K562 (cell line): ENCODE results near the gene TMC6. TPM values are rescaled to one million over a fixed set of nuclear protein-coding genes. Genes with fewer than 3 reads are reported as not detected.

ENCODE experiments used
- ATAC-seq: fragments of 200-7000 bp; cut with Tn5 transposase; 3 replicates; pipeline ENCODE4 v1.9.1; 2020; ENCODE audit warnings: moderate library complexity
- BruUV-seq: library from RNA; stranded (reverse); fragments of 400-500 nt; replicated peaks from 2 replicates; lab custom pipeline; 2021; lab: Mats Ljungman, UMichigan
- CTCF ChIA-PET: fragments of 300-600 bp; formaldehyde crosslinking; extraction: SDS; loops from one replicate; lab custom pipeline; 2021; ENCODE audit warnings: low intra/inter-chr PET ratio; lab: Yijun Ruan, JAX
- POLR2A ChIA-PET: fragments of 300-600, 350-650 bp; sonication (Branson Sonifier 250); formaldehyde crosslinking; extraction: SDS; loops from one replicate; lab custom pipeline; 2021; ENCODE audit warnings: antibody characterized with exemption, inconsistent platforms; lab: Yijun Ruan, JAX
- DNase-seq, 4 experiments: peaks; one replicate each; pipeline versions ENCODE4 v3.0.0 to v3.0.0-alpha.2; 2011 to 2018; ENCODE audit warnings: low spot score in 3 of 4, mixed read lengths in 3 of 4; ENCODE audit errors: extremely low read depth in 1 of 4
- FAIRE-seq: peaks from 2 replicates; lab custom pipeline; 2011; peaks lifted over from hg19 to GRCh38; lab: Jason Lieb, UNC
- H2AFZ ChIP-seq: 2 replicates; pipeline ENCODE4 v1.6.0; 2011; ENCODE audit warnings: low read depth, low read length, control low read depth, inconsistent platforms
- H3K27ac ChIP-seq: fragments of 200-600 bp; 3 replicates; pipeline ENCODE4 v1.8.0; 2011; ENCODE audit warnings: low read depth, mild to moderate bottlenecking, control low read depth, inconsistent platforms, low read length, moderate library complexity, mixed read lengths; ENCODE audit errors: extremely low read depth
- H3K27me3 ChIP-seq, 2 experiments: fragments of 300-600 bp in 1 of 2; 2 replicates in 1 of 2; 3 replicates in 1 of 2; pipeline versions ENCODE4 v1.6.0 to v1.8.0; 2011; ENCODE audit warnings: inconsistent platforms in 2 of 2, low read length in 2 of 2, mild to moderate bottlenecking in 1 of 2, mixed read lengths in 1 of 2, moderate library complexity in 1 of 2; ENCODE audit not compliant: control insufficient read depth in 2 of 2, insufficient read depth in 2 of 2
- H3K36me3 ChIP-seq: fragments of 300-600 bp; 3 replicates; pipeline ENCODE4 v1.8.0; 2011; ENCODE audit warnings: mild to moderate bottlenecking, low read length, inconsistent platforms; ENCODE audit not compliant: control insufficient read depth, insufficient read depth
- H3K4me1 ChIP-seq, 2 experiments: fragments of 200-600 bp in 1 of 2; replicated peaks in 1 of 2; 2 replicates in 1 of 2; 3 replicates in 1 of 2; pipeline versions ENCODE4 v1.5.1 to v1.8.0; 2011; ENCODE audit warnings: inconsistent platforms in 2 of 2, low read length in 2 of 2, mild to moderate bottlenecking in 1 of 2, mixed read lengths in 1 of 2, moderate library complexity in 1 of 2; ENCODE audit not compliant: control insufficient read depth in 2 of 2, insufficient read depth in 2 of 2
- H3K4me2 ChIP-seq: 2 replicates; pipeline ENCODE4 v1.6.1; 2011; ENCODE audit warnings: low read length, control low read depth, inconsistent platforms, mixed read lengths; ENCODE audit not compliant: insufficient read depth
- H3K4me3 ChIP-seq: fragments of 200-600 bp; sonication (generic), shearing (Covaris generic); 2 replicates; pipeline ENCODE4 v1.5.1; 2016; ENCODE audit warnings: control low read depth, inconsistent platforms
- H3K79me2 ChIP-seq: fragments of 200-600 bp; 3 replicates; pipeline ENCODE4 v1.8.0; 2011; ENCODE audit warnings: low read length, inconsistent platforms; ENCODE audit not compliant: control insufficient read depth, insufficient read depth
- H3K9ac ChIP-seq, 2 experiments: 2 replicates each; pipeline versions ENCODE4 v1.6.0 to v1.6.1; 2011; ENCODE audit warnings: low read depth in 2 of 2, low read length in 2 of 2, control low read depth in 1 of 2, inconsistent platforms in 1 of 2, mild to moderate bottlenecking in 1 of 2, mixed read lengths in 1 of 2; ENCODE audit not compliant: insufficient read depth in 1 of 2
- H3K9me1 ChIP-seq: one replicate; pipeline ENCODE4 v1.6.0; 2011; ENCODE audit warnings: inconsistent platforms, mild to moderate bottlenecking, low read length, moderate library complexity; ENCODE audit not compliant: control insufficient read depth, insufficient read depth
- H3K9me3 ChIP-seq: replicated peaks from 2 replicates; pipeline ENCODE4 v1.5.1; 2011; ENCODE audit warnings: low read depth, low read length, inconsistent platforms; ENCODE audit not compliant: control insufficient read depth, insufficient read depth
- H4K20me1 ChIP-seq: replicated peaks from 2 replicates; pipeline ENCODE4 v1.6.1; 2011; ENCODE audit warnings: low read length, inconsistent platforms, mixed read lengths; ENCODE audit not compliant: control insufficient read depth, insufficient read depth
- BRD4 ChIP-seq: fragments of 200-600 bp; sonication (generic); IDR thresholded peaks from 2 replicates; pipeline ENCODE4 v1.6.1; 2017; ENCODE audit warnings: inconsistent platforms
- KLF1 ChIP-seq: fragments of 450-650 bp; IDR thresholded peaks from 2 replicates; pipeline ENCODE4 v1.6.1; 2016; ENCODE audit warnings: missing genetic modification characterization, missing compliant biosample characterization
- MAX ChIP-seq: sonication (generic); formaldehyde crosslinking; IDR thresholded peaks from 2 replicates; pipeline ENCODE4 v1.9.0; 2022; ENCODE audit warnings: mild to moderate bottlenecking, missing genetic modification reagents
- NFRKB ChIP-seq: fragments of 450-650 bp; IDR thresholded peaks from 2 replicates; pipeline ENCODE4 v1.6.1; 2016; ENCODE audit warnings: low read depth
- PCBP1 ChIP-seq: fragments of 200-400 bp; formaldehyde crosslinking; IDR thresholded peaks from 2 replicates; pipeline ENCODE4 v1.6.1; 2018; ENCODE audit warnings: mild to moderate bottlenecking, low read depth, low read length; ENCODE audit not compliant: poor library complexity, severe bottlenecking
- POLR2AphosphoS5 ChIP-seq: IDR thresholded peaks from 2 replicates; pipeline ENCODE4 v1.6.1; 2011; ENCODE audit warnings: mild to moderate bottlenecking, low read depth, low read length, moderate library complexity; ENCODE audit not compliant: control insufficient read depth, insufficient read depth
- ZNF174 ChIP-seq: fragments of 250-450 bp; sonication (Bioruptor Pico); IDR thresholded peaks from 2 replicates; pipeline ENCODE4 v1.4.0; 2020; ENCODE audit warnings: mild to moderate bottlenecking
- ZNF217 ChIP-seq: sonication (generic); formaldehyde crosslinking; IDR thresholded peaks from 2 replicates; pipeline ENCODE4 v1.8.0; 2022; ENCODE audit warnings: mild to moderate bottlenecking, missing genetic modification reagents
- ZNF583 ChIP-seq: fragments of 250-450 bp; sonication (Bioruptor Pico); IDR thresholded peaks from 2 replicates; pipeline ENCODE4 v1.4.0; 2020
- ZNF699 ChIP-seq: fragments of 250-450 bp; sonication (Bioruptor Pico); IDR thresholded peaks from 2 replicates; pipeline ENCODE4 v1.8.0; 2021; ENCODE audit warnings: mild to moderate bottlenecking, moderate library complexity; ENCODE audit not compliant: insufficient replicate concordance
- WGBS: fragments of 100-300 bp; shearing (Covaris generic); methylation state at CpG from one replicate; pipeline ENCODE4 v1.1.6; 2016; ENCODE audit warnings: low coverage, mixed read lengths; ENCODE audit not compliant: insufficient coverage; ENCODE audit errors: missing lambda C conversion rate; 5-methylcytosine and 5-hydroxymethylcytosine counted together
- in situ Hi-C: fragments of 300-500 bp; cut with MboI; formaldehyde crosslinking; loops from 4 replicates; pipeline ENCODE4 v1.15.0; 2018; ENCODE audit warnings: inconsistent platforms, mixed read lengths
- intact Hi-C: fragments of 100-400 bp; cut with micrococcal nuclease; formaldehyde crosslinking; loops from 2 replicates; pipeline ENCODE4 v1.14.2; 2022
- polyA plus RNA-seq, 8 experiments: library from polyadenylated mRNA; depleted of rRNA in 4 of 8; stranded (reverse) in 5 of 8; unstranded in 3 of 8; fragments of >200 nt; fragmentation: Nextera tagmentation in 2 of 8; fragmentation: Illumina TruSeq in 1 of 8; extraction: Ambion mirVana in 2 of 8; extraction: Trizol in 1 of 8; gene quantifications; 2 replicates each; pipeline versions ENCODE4 v1.2.1 to v1.2.3, GENCODE V29; 2011 to 2014; ENCODE audit warnings: inconsistent platforms in 1 of 8, missing spikeins in 1 of 8
- total RNA-seq, 7 experiments: library from RNA; depleted of rRNA in 6 of 7; stranded (reverse); fragments of >200 nt in 6 of 7; fragmentation: Illumina TruSeq in 2 of 7; extraction: Trizol in 2 of 7; gene quantifications; 2 replicates each; pipeline versions ENCODE4 v1.2.1 to v1.2.3, GENCODE V29; 2011 to 2021; ENCODE audit warnings: low replicate concordance in 1 of 7
- TF ChIP-seq, protein P1 (sequence below), 3 experiments: fragments of 200-800 bp in 1 of 3; sonication (Bioruptor generic) in 1 of 3; sonication (generic) in 1 of 3; formaldehyde crosslinking in 1 of 3; IDR thresholded peaks; 2 replicates each; pipeline versions ENCODE4 v1.6.1 to v1.8.0; 2016 to 2022; ENCODE audit warnings: mild to moderate bottlenecking in 2 of 3, missing compliant biosample characterization in 2 of 3, missing genetic modification characterization in 2 of 3, missing genetic modification reagents in 1 of 3
- TF ChIP-seq, protein P2 (sequence below): sonication (generic); formaldehyde crosslinking; IDR thresholded peaks from 2 replicates; pipeline ENCODE4 v1.8.0; 2023; ENCODE audit warnings: mild to moderate bottlenecking, missing genetic modification reagents

TMC6 gene
- total and polyA plus RNA-seq, 9 of the 15 experiments (the other 6 are each of a cell fraction or from before 2014, with no cell fraction given) = 4.1 to 351 (median 66.9) TPM

GRCh38 chr17:78132767-78133178, 4.2 kb upstream of the TMC6 start:
- intact Hi-C loops (no loop called here), in situ Hi-C loops (no loop called here)
- no TSS peak for BruUV-seq
- peak overlapping the region in 1 of 2 experiments; percentile 75; a peak in 2 of 4 replicates for H3K9ac ChIP-seq
- 0 out of 2 replicates have a peak, but pooled peaks have one; percentile 28 for TF ChIP-seq MAX (CRISPR knock-in tag)
- TF ChIP-seq KLF1 (tag) = no peak
- H3K4me1 ChIP-seq = peaks cover 57 to 92% of the 10 kb centered on the region in 2 experiments
- no peaks in the 10 kb centered on the region for H3K9me3 ChIP-seq
- DNase-seq = no peak
- POLR2A ChIA-PET = no interaction called here
- CTCF ChIA-PET = no interaction called here
- peak overlapping the region; percentile 9; the same call in 1 of the 2 replicates for H3K4me2 ChIP-seq
- no peak overlapping the region for H3K4me3 ChIP-seq
- no peaks in the 10 kb centered on the region for H3K27me3 ChIP-seq
- no peaks in the 10 kb centered on the region for H3K36me3 ChIP-seq
- no peak overlapping the region for H2AFZ ChIP-seq
- peaks cover 29% of the 10 kb centered on the region for H3K79me2 ChIP-seq
- peak overlapping the region; percentile 26; the same call in 2 of the 3 replicates for H3K27ac ChIP-seq
- H3K9me1 ChIP-seq = no peaks in the 10 kb centered on the region
- no peak for ATAC-seq
- 90% methylated on average over 9 of the region's 9 CpGs for WGBS
- no peaks in the 10 kb centered on the region for H4K20me1 ChIP-seq
- no peak for FAIRE-seq

DNA sequence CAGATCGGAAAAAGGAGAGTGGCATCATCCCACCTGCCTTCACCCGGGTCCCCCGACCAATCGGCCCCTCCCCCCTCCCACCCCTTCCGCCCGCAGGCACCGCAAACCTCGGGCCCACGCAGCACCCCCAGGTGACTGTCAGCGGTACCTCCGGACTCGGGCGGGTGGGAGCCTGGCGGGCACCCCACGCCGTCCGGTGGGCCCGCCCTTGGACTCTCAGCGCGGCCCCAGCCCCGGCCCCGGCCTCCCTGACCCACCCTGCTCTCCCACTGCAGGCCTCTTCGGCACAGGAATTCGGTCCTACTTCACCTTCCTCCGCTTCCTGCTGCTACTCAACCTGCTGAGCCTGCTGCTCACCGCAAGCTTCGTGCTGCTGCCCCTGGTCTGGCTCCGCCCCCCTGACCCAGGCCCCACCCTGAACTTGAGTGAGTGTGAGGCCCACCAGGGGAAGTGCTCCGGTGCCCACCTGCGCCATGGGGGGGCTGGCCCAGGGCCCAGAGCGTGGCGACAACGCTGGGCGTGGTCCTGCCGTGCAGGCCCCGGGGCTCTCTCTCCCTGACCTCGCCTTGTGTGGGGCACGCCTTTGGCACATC, 3.6 kb upstream of the TMC6 start:
- no peaks in the 10 kb centered on the region for H3K9me1 ChIP-seq
- FAIRE-seq (no peak), ATAC-seq (no peak), DNase-seq (peak in 2 of 4 experiments; percentile 29 to 46)
- in situ Hi-C loops = no loop called here
- no peaks in the 10 kb centered on the region for H3K36me3 ChIP-seq
- peaks cover 32% of the 10 kb centered on the region for H3K79me2 ChIP-seq
- no peaks in the 10 kb centered on the region for H4K20me1 ChIP-seq
- ChIA-PET POLR2A (interaction anchor here (0.6 kb wide), 1 partner anchor 12 kb away, joined by 4 read pairs; no protein-coding TSS in a partner anchor), CTCF (no interaction called here)
- peak overlapping the region in 1 of 2 experiments; percentile 75; a peak in 2 of 4 replicates for H3K9ac ChIP-seq
- peak overlapping the region; percentile 9; the same call in 1 of the 2 replicates for H3K4me2 ChIP-seq
- H3K27ac ChIP-seq = no peak overlapping the region
- WGBS = 64% methylated on average over 8 of the region's 38 CpGs
- H2AFZ ChIP-seq = no peak overlapping the region
- H3K4me1 ChIP-seq = peaks cover 51 to 92% of the 10 kb centered on the region in 2 experiments
- intact Hi-C loops = no loop called here
- no peaks in the 10 kb centered on the region for H3K27me3 ChIP-seq
- no peak overlapping the region; the same call in 1 of the 2 replicates for H3K4me3 ChIP-seq
- no TSS peak for BruUV-seq
- no peaks in the 10 kb centered on the region for H3K9me3 ChIP-seq
- TF ChIP-seq ZNF217 (CRISPR knock-in tag) = no peak
- TF ChIP-seq ZNF174 (CRISPR knock-in tag) = no peak
- peak; percentile 25 for TF ChIP-seq PCBP1
- TF ChIP-seq, protein P1, sequence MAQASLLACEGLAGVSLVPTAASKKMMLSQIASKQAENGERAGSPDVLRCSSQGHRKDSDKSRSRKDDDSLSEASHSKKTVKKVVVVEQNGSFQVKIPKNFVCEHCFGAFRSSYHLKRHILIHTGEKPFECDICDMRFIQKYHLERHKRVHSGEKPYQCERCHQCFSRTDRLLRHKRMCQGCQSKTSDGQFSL (CRISPR knock-in tag; IDR thresholded peaks at IDR 0.05) = peak; percentile 28; the same call in 1 of the 2 replicates
- TF ChIP-seq, protein P1 (tag; IDR thresholded peaks at IDR 0.05) = no peak
- TF ChIP-seq, protein P2, sequence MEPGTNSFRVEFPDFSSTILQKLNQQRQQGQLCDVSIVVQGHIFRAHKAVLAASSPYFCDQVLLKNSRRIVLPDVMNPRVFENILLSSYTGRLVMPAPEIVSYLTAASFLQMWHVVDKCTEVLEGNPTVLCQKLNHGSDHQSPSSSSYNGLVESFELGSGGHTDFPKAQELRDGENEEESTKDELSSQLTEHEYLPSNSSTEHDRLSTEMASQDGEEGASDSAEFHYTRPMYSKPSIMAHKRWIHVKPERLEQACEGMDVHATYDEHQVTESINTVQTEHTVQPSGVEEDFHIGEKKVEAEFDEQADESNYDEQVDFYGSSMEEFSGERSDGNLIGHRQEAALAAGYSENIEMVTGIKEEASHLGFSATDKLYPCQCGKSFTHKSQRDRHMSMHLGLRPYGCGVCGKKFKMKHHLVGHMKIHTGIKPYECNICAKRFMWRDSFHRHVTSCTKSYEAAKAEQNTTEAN (CRISPR knock-in tag) = no peak
- no peak for TF ChIP-seq NFRKB
- no peak for TF ChIP-seq ZNF583 (CRISPR knock-in tag)
- no peak for TF ChIP-seq POLR2AphosphoS5
- no peak for TF ChIP-seq BRD4
- TF ChIP-seq ZNF699 = no peak
